ENCODE results near the gene GNB1. TPM values are rescaled to one million over a fixed set of nuclear protein-coding genes. Genes with fewer than 3 reads are reported as not detected.

Gene GNB1
- total RNA-seq, 1 donor from 2014 or later = 328 TPM

GRCh38 chr1:1917995-1918900 lies 27.4 kb upstream of the GNB1 start:
- TF ChIP-seq CTCF (IDR thresholded peaks at IDR 0.05) = no peak
- Histone ChIP-seq H3K9me3 (no peaks in the 10 kb centered on the region), H3K36me3 (no peaks in the 10 kb centered on the region), H3K4me1 (peaks cover 9% of the 10 kb centered on the region), H3K4me3 (peak overlapping the region; percentile 56), H3K27ac (no peak overlapping the region), H3K27me3 (no peaks in the 10 kb centered on the region)
- peak; percentile 66 for DNase-seq
- ATAC-seq = no peak
- intact Hi-C loops (cut with DNase I) = no loop called here

GRCh38 chr1:1917304-1917976 lies 26.6 kb upstream of the GNB1 start:
- H3K9me3 ChIP-seq = no peaks in the 10 kb centered on the region
- DNase-seq = peak; percentile 67
- H3K4me1 ChIP-seq = peaks cover 9% of the 10 kb centered on the region
- no peaks in the 10 kb centered on the region for H3K27me3 ChIP-seq
- no peaks in the 10 kb centered on the region for H3K36me3 ChIP-seq
- no peak for ATAC-seq
- no peak overlapping the region for H3K27ac ChIP-seq
- TF ChIP-seq CTCF (IDR thresholded peaks at IDR 0.05) = no peak
- intact Hi-C loops (cut with DNase I) = no loop called here
- no peak overlapping the region for H3K4me3 ChIP-seq

- ATAC-seq (no peak), DNase-seq (no peak)
- Histone ChIP-seq H3K4me1 (peaks cover 9% of the 10 kb centered on the region), H3K4me3 (no peak overlapping the region), H3K9me3 (no peaks in the 10 kb centered on the region), H3K36me3 (no peaks in the 10 kb centered on the region), H3K27me3 (no peaks in the 10 kb centered on the region), H3K27ac (no peak overlapping the region)
- no peak for TF ChIP-seq CTCF (IDR thresholded peaks at IDR 0.05)
- intact Hi-C loops (cut with DNase I) = no loop called here
Measured at GRCh38 chr1:1916851-1917251, 26.0 kb upstream of the GNB1 start.

- Histone ChIP-seq H3K4me3 (no peak overlapping the region), H3K27ac (no peak overlapping the region), H3K4me1 (peaks cover 9% of the 10 kb centered on the region), H3K9me3 (no peaks in the 10 kb centered on the region), H3K36me3 (no peaks in the 10 kb centered on the region), H3K27me3 (no peaks in the 10 kb centered on the region)
- ATAC-seq = no peak
- no peak for TF ChIP-seq CTCF (IDR thresholded peaks at IDR 0.05)
- no peak for DNase-seq
- intact Hi-C loops (cut with DNase I) = no loop called here
Measured at GRCh38 chr1:1915911-1916840, 25.3 kb upstream of the GNB1 start.

- no peaks in the 10 kb centered on the region for H3K9me3 ChIP-seq
- intact Hi-C loops (cut with DNase I) = no loop called here
- peaks cover 9% of the 10 kb centered on the region for H3K4me1 ChIP-seq
- no peak within 1 kb of the TSS for H3K4me3 ChIP-seq
- DNase-seq = no peak
- TF ChIP-seq CTCF (IDR thresholded peaks at IDR 0.05) = no peak
- no peak for ATAC-seq
- no peak within 1 kb of the TSS for H3K27ac ChIP-seq
- H3K27me3 ChIP-seq = no peaks in the 10 kb centered on the region
- no peaks in the 10 kb centered on the region for H3K36me3 ChIP-seq
Measured at GRCh38 chr1:1914971-1915692, 24.2 kb upstream of the GNB1 start, which contains the start of gene CALML6. Gene CALML6 (plus strand): TSS chr1:1915260. CDS start chr1:1915281, 21 bp downstream.
